A673 (cell line): ENCODE results near the gene CCDC110.

ENCODE experiments used
- CTCF ChIP-seq: fragments of 300-800, 200-600 bp; sonication (generic); conservative IDR thresholded peaks from 2 replicates; pipeline ENCODE4 v1.5.1; 2017; ENCODE audit warnings: low read depth, mild to moderate bottlenecking, antibody characterized with exemption, low read length, moderate library complexity, mixed read lengths
- EZH2 ChIP-seq: fragments of 200-600 bp; sonication (generic); IDR thresholded peaks from 2 replicates; pipeline ENCODE4 v1.6.1; 2017; ENCODE audit warnings: borderline replicate concordance, low read depth, mild to moderate bottlenecking, mixed read lengths, antibody characterized with exemption, low read length; ENCODE audit not compliant: poor library complexity, severe bottlenecking

- no peak for TF ChIP-seq CTCF
- no peak for TF ChIP-seq EZH2
Measured at GRCh38 chr4:185395956-185396723, 75.4 kb downstream of the CCDC110 start.
